Fibroblast of skin of abdomen (primary cell): Measurements from ENCODE around the gene SPEF1. TPM values are rescaled to one million over a fixed set of nuclear protein-coding genes. Genes with fewer than 3 reads are reported as not detected.
"Not testable (repeated sequence)": the region's sequence is repeated elsewhere in the genome, so short reads cannot be mapped to it uniquely, and the experiment has no call there.

Experiments
- DNase-seq: peaks from one replicate; pipeline ENCODE4 v3.0.0-alpha.2; 2013
- polyA plus RNA-seq, 2 experiments: library from polyadenylated mRNA; unstranded; fragments of 120-200 nt; gene quantifications; one replicate each; pipeline ENCODE4 v1.2.1, GENCODE V29; 2013; ENCODE audit not compliant: insufficient read length in 2 of 2

Gene SPEF1
- polyA plus RNA-seq (2013, experiment 1 of 2; ENCODE audit: insufficient read length) = 0.08 TPM
- 0.25 TPM for polyA plus RNA-seq (2013, experiment 2 of 2; ENCODE audit: insufficient read length)

GRCh38 chr20:3781153-3781910 lies at the start of gene SPEF1:
TSS of gene SPEF1 (minus strand) at chr20:3781448. CDS start at chr20:3781287, 161 bp downstream.
- peak; percentile 93 for DNase-seq

- not testable (repeated sequence) for DNase-seq
These were observed 48.6 kb upstream of the SPEF1 start for GRCh38 chr20:3829891-3830290.

DNA sequence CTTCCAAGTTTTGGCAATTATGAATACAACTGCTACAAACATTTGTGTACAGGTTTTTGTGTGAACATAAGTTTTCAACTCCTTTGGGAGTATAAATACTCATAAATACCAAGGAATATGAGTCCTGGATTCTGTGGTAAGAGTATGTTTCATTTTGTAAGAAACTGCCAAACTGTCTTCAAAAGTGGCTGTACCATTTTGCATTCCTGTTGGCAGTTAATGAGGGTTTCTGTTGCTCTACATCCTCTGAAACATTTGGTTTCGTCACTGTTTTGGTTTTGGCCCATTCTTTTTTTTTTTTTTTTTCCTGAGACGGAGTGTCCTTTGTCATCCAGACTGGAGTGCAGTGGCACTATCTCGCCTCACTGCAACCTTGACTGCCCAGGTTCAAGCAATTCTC lies 47.5 kb upstream of the SPEF1 start:
- no peak for DNase-seq

DNA sequence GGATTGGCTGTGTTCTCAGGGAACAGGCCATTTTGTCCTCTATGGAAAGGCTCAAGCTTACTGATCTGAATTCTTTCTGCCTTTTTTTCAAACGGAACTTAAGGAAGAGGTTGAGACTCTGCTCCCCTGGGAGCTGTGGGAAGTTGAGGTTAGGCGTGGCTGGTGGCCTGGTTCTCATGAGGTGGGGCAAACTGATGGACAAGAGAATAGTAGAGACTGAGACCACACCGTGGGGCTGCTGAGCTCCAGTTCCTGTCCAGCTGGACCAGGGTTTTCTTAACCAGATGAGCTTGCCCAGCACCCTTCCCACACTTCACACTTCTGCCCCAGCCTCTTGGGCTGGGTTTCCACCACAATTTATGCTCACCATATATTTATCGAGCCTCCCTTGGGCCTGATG lies 45.2 kb upstream of the SPEF1 start:
- no peak for DNase-seq

GRCh38 chr20:3825526-3825925 lies 44.3 kb upstream of the SPEF1 start:
- no peak for DNase-seq

GRCh38 chr20:3823881-3824280 lies 42.6 kb upstream of the SPEF1 start:
- no peak for DNase-seq

DNA sequence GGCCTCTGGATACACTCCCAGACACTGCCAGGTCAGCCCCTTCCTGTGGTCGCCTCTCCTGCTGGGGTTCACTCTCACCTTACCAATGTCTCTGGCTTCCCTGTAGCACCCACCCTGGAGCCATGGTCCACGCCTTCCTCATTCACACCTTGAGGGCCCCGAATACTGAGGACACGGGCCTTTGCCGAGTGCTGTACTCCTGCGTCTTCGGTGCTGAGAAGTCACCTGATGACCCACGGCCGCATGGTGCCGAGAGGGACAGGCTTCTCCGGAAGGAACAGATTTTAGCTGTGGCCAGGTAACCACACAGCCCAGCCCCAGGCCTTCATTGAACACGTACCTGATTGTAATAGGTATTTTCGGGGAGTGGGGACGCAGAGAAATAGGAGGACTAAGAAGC lies 40.7 kb upstream of the SPEF1 start:
- DNase-seq = no peak

GRCh38 chr20:3820901-3821727 lies 39.9 kb upstream of the SPEF1 start:
- DNase-seq = no peak

- peak; percentile 95 for DNase-seq
These were observed 39.0 kb upstream of the SPEF1 start, which contains the start of gene AP5S1 for GRCh38 chr20:3820048-3820900. TSS of gene AP5S1 (plus strand) at chr20:3820547. CDS start at chr20:3822118, 1,571 bp downstream.

DNA sequence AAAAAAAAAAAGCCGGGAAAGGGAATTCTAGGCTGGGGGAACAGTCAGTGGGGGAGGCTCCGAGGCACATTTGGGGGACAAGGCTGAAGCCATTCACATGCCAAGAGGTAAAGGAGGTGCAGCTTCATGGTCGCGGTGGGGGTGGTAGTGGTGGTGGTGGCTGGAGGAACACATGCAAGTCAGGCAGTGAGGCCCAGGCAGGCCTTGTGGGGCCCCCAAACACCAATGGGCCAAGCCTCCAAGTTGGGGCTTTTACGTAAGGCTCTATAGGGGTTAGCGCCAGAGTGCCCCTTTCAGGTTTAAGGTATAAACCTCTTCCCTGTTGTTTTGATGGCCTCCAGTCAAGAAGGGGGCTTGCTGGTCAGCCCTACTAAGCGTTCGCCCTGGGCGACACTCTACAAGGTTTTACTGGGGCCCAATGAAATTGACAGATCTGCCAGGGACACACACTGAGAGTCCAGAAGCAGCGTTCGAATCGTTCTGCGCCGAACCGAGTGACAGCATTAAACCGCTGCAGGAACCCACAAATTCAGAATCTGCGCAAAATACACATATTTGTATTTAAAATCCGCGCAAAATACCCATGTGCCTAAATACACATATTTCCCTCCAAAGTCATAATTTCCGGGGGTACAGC lies 38.3 kb upstream of the SPEF1 start:
- DNase-seq = no peak

- DNase-seq = peak; percentile 74
These were observed 37.2 kb upstream of the SPEF1 start for GRCh38 chr20:3818155-3819151.

DNA sequence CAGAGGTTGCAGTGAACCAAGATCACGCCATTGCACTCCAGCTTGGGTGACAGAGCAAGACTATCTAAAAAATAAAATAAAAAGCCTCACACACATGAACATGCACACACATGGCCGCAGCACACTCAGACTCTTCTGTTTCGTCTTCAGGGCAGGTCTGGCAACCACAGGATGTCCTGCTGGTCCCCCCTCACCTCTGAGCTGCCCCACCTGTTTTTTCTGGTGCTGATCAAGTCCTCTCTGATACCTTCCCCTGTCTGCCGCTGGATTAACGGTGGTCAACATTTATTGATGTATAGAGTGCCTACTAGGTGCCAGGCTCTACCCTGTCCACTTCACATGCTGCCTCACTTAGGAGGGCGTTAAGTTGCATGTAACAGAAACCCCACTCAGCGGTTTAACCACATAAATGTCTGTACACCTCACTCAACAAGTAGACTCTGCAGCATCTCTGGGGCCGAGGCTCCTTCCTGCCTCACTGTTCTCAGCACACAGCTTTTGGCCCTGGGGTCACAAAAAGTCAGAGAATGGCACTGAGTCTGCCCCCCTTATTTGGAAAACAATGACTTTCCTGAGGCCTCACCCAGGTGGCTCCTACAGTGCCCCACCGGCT lies 34.6 kb upstream of the SPEF1 start:
- DNase-seq = no peak

- no peak for DNase-seq
These were observed 33.8 kb upstream of the SPEF1 start for GRCh38 chr20:3814928-3815495.

DNA sequence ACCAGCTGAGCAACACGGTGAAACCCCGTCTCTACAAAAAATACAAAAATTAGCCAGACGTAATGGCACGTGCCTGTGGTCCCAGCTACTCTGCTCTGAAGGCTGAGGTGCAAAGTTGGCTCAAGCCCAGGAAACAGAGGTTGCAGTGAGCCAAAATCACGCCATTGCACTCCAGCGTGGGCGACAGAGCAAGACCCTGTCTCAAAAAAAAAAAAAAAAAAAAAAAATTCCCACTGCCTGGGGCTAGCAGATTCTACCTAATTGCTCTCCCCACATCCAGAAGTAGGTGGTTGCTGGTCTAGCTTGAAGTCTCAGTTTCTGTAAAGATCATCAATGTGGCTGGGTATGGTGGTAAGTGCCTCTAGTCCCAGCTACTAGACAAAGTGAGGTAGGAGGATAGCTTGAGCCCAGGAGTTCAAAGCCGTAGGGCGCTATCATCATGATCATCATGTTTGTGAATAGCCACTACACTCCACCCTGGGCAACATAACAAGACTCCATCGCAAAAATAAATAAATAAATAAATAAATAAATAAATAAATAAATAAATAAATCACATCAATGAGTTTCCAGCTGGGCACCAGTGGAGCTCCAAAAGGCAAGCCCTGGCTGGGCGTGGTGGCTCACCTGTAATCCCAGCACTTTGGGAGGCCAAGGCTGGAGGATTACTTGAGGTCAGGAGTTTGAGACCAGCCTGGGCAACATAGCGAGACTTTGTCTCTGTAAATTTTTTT lies 32.8 kb upstream of the SPEF1 start:
- no peak for DNase-seq

- no peak for DNase-seq
These were observed 32.0 kb upstream of the SPEF1 start for GRCh38 chr20:3812975-3813847.

GRCh38 chr20:3812259-3812681 lies 31.0 kb upstream of the SPEF1 start:
- DNase-seq = no peak

- DNase-seq = peak; percentile 99
These were observed 30.4 kb upstream of the SPEF1 start for GRCh38 chr20:3811467-3812258.
